C4-2B (cell line): ENCODE data around the gene SCGB3A2.

ENCODE experiments used
- H3K27ac ChIP-seq: fragments of 450-650 bp; 2 replicates; pipeline ENCODE4 v1.5.1; 2017
- ZFX ChIP-seq: fragments of 450-650 bp; IDR thresholded peaks from 2 replicates; pipeline ENCODE4 v1.6.1; 2017
- TF ChIP-seq, protein P1 (sequence below): fragments of 450-650 bp; conservative IDR thresholded peaks from 2 replicates; pipeline ENCODE4 v1.5.1; 2017; ENCODE audit warnings: mild to moderate bottlenecking

Gene SCGB3A2

GRCh38 chr5:147912011-147912410, 33.5 kb downstream of the SCGB3A2 start:
- no peak overlapping the region for H3K27ac ChIP-seq
- TF ChIP-seq, protein P1, sequence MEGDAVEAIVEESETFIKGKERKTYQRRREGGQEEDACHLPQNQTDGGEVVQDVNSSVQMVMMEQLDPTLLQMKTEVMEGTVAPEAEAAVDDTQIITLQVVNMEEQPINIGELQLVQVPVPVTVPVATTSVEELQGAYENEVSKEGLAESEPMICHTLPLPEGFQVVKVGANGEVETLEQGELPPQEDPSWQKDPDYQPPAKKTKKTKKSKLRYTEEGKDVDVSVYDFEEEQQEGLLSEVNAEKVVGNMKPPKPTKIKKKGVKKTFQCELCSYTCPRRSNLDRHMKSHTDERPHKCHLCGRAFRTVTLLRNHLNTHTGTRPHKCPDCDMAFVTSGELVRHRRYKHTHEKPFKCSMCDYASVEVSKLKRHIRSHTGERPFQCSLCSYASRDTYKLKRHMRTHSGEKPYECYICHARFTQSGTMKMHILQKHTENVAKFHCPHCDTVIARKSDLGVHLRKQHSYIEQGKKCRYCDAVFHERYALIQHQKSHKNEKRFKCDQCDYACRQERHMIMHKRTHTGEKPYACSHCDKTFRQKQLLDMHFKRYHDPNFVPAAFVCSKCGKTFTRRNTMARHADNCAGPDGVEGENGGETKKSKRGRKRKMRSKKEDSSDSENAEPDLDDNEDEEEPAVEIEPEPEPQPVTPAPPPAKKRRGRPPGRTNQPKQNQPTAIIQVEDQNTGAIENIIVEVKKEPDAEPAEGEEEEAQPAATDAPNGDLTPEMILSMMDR: no peak
- TF ChIP-seq ZFX: no peak

GRCh38 chr5:147913786-147914185, 35.3 kb downstream of the SCGB3A2 start:
- TF ChIP-seq ZFX: no peak
- TF ChIP-seq, protein P1: no peak

GRCh38 chr5:147918101-147918685, 39.7 kb downstream of the SCGB3A2 start:
- TF ChIP-seq, protein P1: no peak
- no peak for TF ChIP-seq ZFX
- no peak overlapping the region for H3K27ac ChIP-seq

More at GRCh38 chr5:147913786-147914185, 35.3 kb downstream of the SCGB3A2 start:
- H3K27ac ChIP-seq: no peak overlapping the region

GRCh38 chr5:147918899-147919298, 40.4 kb downstream of the SCGB3A2 start:
- H3K27ac ChIP-seq: no peak overlapping the region
- TF ChIP-seq, protein P1: no peak
- TF ChIP-seq ZFX: no peak

DNA sequence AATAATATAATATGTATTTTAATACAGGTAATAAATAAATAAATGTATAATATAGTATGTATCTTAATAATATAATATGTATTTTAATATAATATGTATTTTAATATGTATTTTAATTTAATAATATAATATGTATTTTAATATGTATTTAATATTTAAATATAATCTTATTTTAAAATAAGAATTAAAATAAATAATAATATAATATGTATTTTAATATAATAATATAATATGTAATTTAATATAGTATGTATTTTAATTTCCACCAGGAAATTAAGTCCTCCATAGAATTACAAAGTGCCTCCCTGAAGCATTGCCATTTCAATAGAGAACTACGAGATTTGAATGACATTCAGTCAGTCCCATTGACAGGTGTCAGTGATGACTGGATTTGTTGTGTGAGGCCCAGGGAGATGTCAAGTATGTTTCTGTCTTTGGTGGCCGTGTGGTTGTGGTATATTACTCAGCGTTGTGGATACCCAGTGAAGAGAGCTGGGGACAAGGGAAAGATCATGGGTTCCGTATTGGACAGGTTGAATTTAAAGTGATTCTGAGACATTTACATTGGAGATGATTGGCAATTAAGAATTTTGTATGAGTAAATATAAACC, 42.0 kb downstream of the SCGB3A2 start:
- no peak overlapping the region for H3K27ac ChIP-seq
- TF ChIP-seq, protein P1: no peak
- no peak for TF ChIP-seq ZFX

GRCh38 chr5:147921136-147921535, 42.6 kb downstream of the SCGB3A2 start:
- no peak overlapping the region for H3K27ac ChIP-seq
- TF ChIP-seq, protein P1: no peak
- no peak for TF ChIP-seq ZFX

DNA sequence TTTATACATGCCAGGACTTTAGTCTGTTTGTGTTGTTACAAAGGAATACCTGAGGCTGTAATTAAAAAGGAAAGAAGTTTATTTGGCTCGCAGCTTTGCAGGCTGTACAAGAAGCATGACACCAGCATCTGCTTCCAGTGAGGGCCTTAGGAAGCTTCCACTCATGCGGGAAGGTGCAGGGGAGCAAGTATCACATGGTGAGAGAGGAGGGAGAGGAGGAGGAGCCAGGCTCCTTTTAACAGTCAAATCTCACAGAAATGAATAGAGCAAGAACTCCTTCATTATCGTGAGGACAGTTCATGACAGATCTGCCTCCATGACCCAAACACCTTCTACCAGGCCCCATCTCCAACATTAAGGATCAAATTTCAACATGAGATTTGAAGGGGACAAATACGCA, 46.5 kb downstream of the SCGB3A2 start:
- TF ChIP-seq, protein P1: no peak
- no peak for TF ChIP-seq ZFX

More for the DNA sequence above, 46.5 kb downstream of the SCGB3A2 start:
- H3K27ac ChIP-seq: no peak overlapping the region
